HFF-Myc (cell line): ENCODE results near the gene OGA.

ENCODE experiments used
- DNase-seq: peaks from one replicate; pipeline ENCODE4 v3.0.0-alpha.2; 2011; ENCODE audit warnings: low read depth; ENCODE audit errors: extremely low read depth
- H3K4me3 ChIP-seq: replicated peaks from 2 replicates; pipeline ENCODE4 v1.5.1; 2011; ENCODE audit warnings: low read depth, mild to moderate bottlenecking, control low read depth, low read length
- CTCF ChIP-seq: IDR thresholded peaks from 2 replicates; pipeline ENCODE4 v1.5.1; 2012; ENCODE audit warnings: mild to moderate bottlenecking, low read depth, low read length, control low read depth; ENCODE audit errors: missing control alignments

The OGA gene

GRCh38 chr10:101771380-101771779, 46.9 kb downstream of the OGA start:
- H3K4me3 ChIP-seq = no peak overlapping the region
- no peak for DNase-seq
- TF ChIP-seq CTCF = no peak

- DNase-seq = no peak
- H3K4me3 ChIP-seq = no peak overlapping the region
- TF ChIP-seq CTCF = no peak
Measured at GRCh38 chr10:101770331-101771215, 47.7 kb downstream of the OGA start.

GRCh38 chr10:101769541-101770180, 48.6 kb downstream of the OGA start:
- no peak for TF ChIP-seq CTCF
- H3K4me3 ChIP-seq = no peak overlapping the region
- no peak for DNase-seq

- no peak for TF ChIP-seq CTCF
- no peak for DNase-seq
- no peak overlapping the region for H3K4me3 ChIP-seq
Measured at GRCh38 chr10:101768791-101769170, 49.5 kb downstream of the OGA start.

GRCh38 chr10:101767966-101768790, 50.1 kb downstream of the OGA start:
- DNase-seq = no peak
- H3K4me3 ChIP-seq = no peak overlapping the region
- no peak for TF ChIP-seq CTCF

- DNase-seq = no peak
- TF ChIP-seq CTCF = no peak
- H3K4me3 ChIP-seq = no peak overlapping the region
Measured at GRCh38 chr10:101767600-101767945, 50.7 kb downstream of the OGA start.
